ENCODE measurements around the gene SLC25A51. TPM values are rescaled to one million over a fixed set of nuclear protein-coding genes. Genes with fewer than 3 reads are reported as not detected.
"Not testable (repeated sequence)": the region's sequence is repeated elsewhere in the genome, so short reads cannot be mapped to it uniquely, and the experiment has no call there.

SLC25A51 gene
- total RNA-seq, 1 donor from 2014 or later: 24.2 TPM

DNA sequence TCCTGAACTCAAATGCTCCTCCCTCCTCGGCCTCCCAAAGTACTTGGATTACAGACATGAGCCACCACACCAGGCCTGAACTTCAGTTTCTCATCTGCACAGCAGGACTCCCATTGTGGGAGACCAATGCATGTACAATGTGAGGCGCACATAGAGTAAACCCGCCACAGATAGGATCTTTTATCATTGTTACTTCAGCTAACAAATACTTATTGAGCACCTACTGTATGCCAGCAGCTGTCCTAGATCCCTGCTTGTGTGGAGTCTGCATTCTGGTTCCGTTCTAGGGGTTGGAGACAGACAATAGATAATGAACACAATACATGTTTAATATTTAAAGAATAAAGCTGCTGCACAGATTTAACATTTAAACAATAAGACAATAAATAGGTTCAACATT, 6.3 kb upstream of the SLC25A51 start:
- ATAC-seq: no peak
- intact Hi-C loops (cut with DNase I): loop anchor here (10.0 kb wide), 2 partner anchors 155 to 525 kb away; partner anchors contain the start of gene SHB
- DNase-seq (ENCODE audit: low spot score): no peak

DNA sequence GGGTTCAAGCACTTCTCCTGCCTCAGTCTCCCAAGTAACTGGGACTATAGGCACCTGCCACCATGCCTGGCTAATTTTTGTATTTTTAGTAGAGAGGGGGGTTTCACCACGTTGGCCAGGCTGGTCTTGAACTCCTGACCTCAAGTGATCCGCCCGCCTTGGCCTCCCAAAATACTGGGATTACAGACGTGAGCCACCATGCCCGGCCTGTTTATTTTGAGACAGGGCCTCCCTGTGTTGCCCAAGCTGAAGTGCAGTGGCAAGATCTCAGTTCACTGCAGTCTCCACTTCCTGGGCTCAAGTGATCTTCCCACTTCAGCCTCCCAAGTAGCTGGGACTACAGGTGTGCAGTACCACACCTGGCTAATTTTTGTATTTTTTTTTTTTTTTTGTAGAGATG, 5.9 kb upstream of the SLC25A51 start:
- intact Hi-C loops (cut with DNase I): loop anchor here (10.0 kb wide), 2 partner anchors 155 to 525 kb away; partner anchors contain the start of gene SHB
- ATAC-seq; DNase-seq (ENCODE audit: low spot score): not testable (repeated sequence)

DNA sequence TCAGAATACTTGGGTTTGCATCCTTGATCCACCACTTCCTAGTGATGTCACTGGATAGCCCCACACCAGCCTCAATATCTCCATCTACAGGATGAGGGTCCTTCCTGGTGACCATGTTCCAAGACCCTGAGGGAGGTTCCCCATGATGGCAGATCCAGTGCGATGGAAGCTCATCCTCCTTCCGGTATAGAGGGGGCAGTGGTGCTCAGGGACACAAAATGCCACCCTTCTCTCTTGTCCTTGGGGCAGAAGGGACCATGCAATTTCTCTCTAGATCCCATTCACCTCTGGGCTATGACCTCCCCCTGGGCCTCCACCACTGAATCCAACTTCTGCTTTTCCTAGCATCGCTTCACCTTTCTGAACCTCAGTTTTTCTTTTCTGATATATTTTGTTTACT, 5.4 kb upstream of the SLC25A51 start:
- no peak for ATAC-seq
- intact Hi-C loops (cut with DNase I): no loop called here
- no peak for DNase-seq (ENCODE audit: low spot score)

DNA sequence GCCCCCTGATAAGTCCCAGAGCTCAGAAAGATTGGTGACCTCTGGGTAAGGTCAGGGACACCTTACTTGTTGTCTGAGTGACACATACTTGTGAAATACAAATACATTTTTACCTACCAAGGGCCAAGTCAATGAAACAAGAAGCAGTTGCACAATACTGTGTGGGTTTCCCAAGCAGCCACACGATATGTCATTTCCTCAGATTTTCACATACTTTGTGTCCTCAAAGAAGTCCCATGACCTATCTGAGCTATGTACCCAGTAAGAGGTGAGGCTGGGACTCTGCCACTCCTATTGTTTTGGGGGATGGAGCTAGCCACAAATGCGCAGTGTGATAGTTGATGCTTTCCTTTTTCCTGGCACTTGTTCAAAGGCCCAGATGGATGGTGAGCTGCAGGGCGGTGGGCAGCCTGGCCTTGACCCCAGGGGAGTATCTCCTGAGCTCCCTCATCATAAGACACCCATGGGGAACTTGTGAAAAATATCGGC, 4.8 kb upstream of the SLC25A51 start:
- ATAC-seq: no peak

DNA sequence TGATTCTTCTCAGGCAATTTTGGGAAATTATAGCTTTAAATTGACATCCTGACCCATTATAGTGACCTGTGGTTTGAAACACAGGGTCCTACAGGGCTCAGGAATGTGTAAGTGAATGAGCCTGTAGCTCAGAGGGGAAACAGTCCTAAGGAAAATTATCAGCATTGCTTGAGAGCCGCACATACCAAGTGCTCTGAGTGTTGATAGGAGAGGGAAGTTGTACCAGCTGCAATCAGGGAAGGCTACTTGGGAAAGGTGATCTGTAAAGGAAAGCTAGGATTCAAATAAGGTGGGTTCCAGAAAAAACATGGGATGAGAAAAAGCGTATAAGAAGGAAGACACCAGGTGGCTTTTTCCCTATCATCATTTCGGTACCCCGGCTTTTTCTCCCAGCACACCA, 4.4 kb upstream of the SLC25A51 start:
- intact Hi-C loops (cut with DNase I): no loop called here
- no peak for DNase-seq (ENCODE audit: low spot score)

More for the DNA sequence above, 4.8 kb upstream of the SLC25A51 start:
- intact Hi-C loops (cut with DNase I): no loop called here
- no peak for DNase-seq (ENCODE audit: low spot score)

DNA sequence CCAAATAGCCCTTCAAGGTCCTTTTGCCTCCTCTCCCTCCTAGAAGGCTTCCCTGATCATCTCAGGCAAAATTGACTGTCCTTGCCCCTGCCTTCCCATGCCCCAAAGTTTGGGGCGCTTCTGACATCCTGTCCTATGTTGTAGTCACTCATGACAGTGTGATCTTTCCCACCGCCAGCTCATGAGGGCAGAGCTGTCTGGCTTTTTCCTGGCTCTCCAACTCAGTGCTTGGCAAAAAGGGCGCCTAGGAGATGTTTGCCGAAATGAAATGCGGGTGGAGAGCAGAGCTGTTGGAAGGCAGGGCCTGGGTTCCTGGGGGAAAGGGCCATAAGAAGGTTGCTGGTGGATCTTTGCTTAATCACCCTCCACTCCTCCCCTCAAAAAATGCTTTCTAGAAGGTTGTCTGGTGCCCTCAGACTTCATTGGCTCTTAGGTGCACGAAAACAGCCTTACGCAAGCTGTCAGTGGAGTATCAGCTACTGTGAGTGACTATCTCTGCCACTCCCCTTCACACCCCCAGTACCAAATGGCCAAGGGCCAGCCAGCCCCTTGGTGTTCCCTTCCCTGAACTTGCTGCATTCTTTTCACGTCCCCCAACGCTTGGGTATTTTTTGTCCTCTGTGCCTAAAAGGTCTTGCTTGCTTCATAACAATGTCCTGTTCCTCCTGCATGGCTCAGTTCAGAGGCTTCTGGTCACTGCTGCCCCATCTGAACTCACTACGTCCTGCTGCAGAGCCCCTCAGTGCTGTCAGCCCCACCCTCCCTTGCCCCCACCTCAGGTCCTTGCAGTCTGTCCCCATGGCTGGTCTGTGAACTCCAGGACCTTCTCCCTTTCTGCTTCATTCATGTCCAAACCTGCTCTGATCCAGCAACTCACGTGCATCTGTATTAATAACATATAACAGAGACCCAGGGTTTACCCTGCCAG, 2.6 kb upstream of the SLC25A51 start:
- DNase-seq (ENCODE audit: low spot score) (no peak), ATAC-seq (no peak)
- intact Hi-C loops (cut with DNase I): no loop called here

More for the DNA sequence above, 4.4 kb upstream of the SLC25A51 start:
- ATAC-seq: no peak

DNA sequence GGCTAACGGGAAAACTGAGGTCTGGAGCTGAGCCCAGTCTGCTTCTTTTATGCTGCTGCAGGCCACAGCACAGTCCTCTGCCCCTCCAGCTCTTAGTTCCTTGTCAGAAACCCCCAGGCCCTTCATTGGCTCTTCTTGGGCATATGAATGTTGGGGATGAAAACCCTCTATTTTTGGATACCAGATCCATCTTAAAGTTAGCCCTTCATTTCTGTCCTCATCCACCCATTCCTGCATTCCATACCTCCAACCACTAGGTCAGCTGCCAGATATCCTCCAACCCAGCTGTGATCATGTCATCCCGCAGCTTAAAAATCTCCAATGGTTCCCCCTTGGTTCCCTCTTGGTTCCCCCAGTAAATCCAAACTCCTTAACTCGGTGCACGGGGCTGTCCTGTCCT, 1.8 kb upstream of the SLC25A51 start:
- ATAC-seq (no peak), DNase-seq (ENCODE audit: low spot score) (no peak)
- intact Hi-C loops (cut with DNase I): no loop called here

DNA sequence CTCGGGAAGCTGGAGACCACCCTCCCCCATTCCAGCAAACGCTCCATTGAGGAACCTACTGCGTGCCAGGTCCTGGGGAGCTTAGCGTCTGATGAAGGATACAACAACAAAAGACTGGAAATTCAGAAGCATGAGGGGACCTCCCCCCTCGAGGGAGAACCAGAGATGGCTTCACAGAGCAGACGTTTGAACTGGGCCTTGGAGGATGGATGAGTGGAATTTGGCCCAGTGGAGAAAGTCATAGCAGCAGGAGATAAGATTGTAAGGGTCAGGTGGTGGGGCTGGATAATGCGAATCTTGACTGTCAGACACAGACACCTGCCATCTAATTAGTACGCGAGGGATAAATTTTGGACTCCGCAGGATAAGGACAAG, 1.2 kb upstream of the SLC25A51 start:
- intact Hi-C loops (cut with DNase I): no loop called here
- peak; percentile 10 for ATAC-seq
- DNase-seq (ENCODE audit: low spot score): no peak

DNA sequence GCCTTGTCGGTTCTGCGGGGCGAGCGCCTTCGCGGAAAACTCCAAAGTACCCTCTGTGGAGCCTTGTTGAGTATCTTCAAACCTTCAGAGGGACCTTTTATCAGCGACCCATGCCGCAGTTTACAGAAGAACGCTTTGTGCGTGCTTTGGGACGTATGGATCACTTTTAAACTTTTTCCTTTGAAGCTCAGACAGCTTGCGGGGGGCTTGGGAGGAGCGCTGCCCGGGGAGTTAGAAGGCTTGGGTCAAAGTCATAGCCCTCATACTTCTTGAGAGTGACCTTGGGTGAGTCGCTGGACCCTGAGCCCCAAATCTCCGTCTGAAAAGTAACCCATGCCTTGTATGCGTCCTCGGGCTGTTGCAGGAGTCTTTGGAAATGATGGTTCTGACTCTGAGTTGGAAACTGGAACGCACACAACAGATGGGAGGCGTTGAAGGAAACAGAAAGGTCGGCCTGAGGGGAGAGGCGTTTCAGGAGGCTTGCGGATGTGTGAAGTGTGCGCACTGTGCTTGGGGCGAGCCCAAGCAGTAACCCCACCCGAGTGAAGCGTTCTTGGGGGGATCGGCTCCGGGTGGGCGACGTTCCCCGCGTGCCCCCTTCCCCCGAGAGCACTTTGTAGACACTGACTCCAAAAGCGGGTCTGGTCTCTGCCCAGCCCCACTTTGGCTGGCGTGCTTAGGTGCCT, 661 bp upstream of the SLC25A51 start:
- no peak for DNase-seq (ENCODE audit: low spot score)
- ATAC-seq: peak; percentile 56
- intact Hi-C loops (cut with DNase I): no loop called here

DNA sequence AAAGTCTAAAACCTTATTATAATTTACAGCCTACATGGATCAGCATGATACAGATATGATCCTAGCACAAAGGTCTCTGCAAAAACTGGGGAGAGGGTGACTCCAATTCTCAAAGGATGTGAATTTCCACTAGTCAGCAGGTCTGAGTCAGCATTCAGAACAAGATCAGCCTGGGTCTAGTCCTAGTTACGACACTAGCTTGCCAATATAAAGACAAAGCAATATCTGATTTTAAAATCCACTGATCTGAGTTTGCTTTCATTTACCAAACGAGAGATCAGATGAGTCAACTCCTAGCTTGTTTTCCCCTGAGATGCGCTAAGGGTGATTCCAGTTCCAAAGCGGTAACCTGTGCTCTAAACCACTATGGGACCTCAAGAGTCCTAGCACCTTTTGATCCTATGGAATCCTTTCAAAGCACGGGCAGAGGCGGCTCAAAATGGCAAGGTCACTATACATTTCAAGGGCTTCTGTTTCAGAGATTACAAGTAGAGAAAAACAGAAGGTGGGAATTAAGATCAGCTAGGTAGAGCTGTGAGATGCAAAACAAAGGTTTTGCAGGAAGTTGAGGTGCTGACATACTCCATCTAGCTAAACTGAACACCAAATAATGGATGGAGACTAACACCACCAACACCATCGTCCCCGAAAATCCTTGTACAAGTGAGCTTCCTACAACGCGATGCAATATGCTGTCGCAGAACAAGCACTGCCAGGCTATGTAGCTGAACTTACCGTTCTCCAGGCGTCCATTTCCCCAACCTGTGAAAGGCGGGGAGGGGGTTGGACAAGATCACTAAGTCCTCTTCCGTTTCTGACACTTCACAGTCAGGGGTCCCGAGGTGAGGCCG, 906 bp downstream of the SLC25A51 start:
- DNase-seq (ENCODE audit: low spot score) (no peak), ATAC-seq (no peak)

DNA sequence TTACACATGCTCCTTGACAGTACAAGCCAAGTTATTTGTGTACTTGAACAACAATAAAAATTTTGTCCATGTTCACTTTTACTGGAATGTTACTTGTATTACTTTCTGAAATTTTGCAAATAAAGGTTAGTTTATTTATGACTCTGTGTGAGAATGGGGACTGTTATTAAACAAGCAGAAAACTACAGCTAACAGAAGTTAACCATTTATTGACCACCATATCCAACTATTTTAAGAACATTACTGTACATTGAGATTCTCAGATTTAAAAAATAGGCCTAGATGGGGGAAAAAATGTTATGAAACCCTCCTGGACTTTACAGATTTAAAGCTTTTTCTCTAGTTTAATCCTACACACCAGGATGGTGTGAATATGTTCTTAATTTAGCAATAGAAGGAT, 1.8 kb downstream of the SLC25A51 start:
- intact Hi-C loops (cut with DNase I): no loop called here
- no peak for ATAC-seq
- DNase-seq (ENCODE audit: low spot score): no peak

More for the DNA sequence above, 906 bp downstream of the SLC25A51 start:
- intact Hi-C loops (cut with DNase I): no loop called here

DNA sequence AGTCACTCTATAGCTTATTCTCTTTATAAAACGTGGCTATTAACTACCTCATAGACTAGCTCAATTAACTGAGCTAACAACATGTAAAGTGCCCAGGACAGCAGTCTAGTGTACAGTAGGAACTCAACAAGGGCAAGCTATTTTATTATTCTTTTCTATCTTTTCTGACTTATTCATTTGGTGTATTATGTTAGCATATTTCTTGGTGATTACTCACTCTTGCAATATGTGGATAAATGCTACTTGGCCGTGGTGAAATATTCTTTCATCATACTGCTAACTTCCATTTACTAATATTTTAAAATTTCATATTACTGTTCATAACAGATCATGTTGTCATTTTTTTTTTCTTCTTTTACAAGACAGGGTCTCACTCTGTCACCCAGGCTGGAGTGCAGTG, 4.9 kb downstream of the SLC25A51 start:
- DNase-seq (ENCODE audit: low spot score): no peak
- ATAC-seq: no peak
- intact Hi-C loops (cut with DNase I): no loop called here

DNA sequence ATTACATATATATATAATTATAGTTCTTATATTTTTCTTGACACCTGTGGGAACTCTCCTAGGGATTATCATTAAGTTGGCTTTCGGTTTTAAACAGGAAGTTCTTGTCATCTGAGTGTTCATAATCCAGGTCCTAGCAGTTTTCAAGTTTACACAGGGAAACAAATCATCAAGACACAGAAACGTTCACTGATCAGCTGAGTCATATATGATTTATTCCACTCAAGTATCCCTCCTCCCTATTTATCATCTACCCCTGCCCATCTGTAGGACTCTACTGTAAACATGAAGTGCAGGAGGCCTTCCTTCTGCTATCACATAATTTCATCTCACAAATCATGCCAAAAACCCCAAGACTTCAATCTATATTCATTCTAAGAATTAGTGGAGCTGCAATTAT, 6.3 kb downstream of the SLC25A51 start:
- ATAC-seq (no peak), DNase-seq (ENCODE audit: low spot score) (no peak)
- intact Hi-C loops (cut with DNase I): no loop called here

DNA sequence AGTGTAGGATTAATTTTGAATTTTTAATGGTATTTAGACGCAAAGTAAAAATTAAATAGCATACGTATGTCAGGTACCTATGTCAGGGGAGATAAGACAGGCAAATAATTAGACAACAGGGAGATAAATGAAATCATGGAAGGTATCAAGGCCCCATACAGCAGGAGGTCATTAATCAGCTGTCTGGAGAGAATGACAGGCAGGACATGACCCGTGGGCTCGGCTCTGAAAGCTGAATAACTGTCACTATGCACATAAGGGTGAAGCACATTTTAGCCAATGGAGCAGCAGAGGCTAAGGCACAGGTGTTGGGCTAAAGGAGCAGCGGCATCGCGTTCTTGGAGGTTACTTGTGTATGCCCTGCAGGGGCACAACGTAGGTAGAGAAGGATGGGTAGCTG, 11.9 kb downstream of the SLC25A51 start:
- ATAC-seq (no peak), DNase-seq (ENCODE audit: low spot score) (no peak)
- intact Hi-C loops (cut with DNase I): no loop called here

DNA sequence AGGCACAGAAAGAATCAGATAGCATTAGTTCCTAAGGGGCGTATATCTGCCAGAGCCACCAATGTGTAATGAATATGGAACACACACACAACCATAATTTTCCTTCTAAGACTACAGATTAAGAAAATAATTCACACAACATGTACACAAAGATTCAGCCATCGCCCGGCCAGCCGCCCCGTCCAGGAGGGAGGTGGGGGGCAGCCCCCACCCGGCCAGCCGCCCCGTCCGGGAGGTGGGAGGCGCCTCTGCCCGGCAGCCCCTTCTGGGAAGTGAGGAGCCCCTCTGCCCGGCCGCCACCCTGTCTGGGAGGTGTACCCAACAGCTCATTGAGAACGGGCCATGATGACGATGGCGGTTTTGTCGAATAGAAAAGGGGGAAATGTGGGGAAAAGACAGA, 12.9 kb downstream of the SLC25A51 start:
- intact Hi-C loops (cut with DNase I); ATAC-seq; DNase-seq (ENCODE audit: low spot score): not testable (repeated sequence)

DNA sequence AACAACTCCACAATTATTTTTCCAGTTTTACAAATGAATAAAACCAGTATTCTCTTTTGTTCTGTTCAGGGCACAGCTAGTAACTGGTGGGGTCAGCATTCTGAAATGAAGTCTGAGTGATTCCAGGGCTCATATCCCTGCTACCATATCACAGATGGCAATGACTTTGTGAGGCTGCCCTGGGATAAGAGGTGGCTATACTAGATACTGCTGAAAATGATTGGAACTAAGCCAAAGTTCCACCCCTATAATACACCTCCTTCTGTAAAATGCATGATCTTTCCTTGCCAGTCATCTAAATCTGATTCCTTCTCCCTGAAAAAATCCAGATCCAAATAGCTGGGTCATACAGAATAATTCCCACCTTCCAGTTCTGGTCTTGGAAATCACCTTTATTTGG, 14.4 kb downstream of the SLC25A51 start:
- intact Hi-C loops (cut with DNase I): no loop called here
- DNase-seq (ENCODE audit: low spot score) (no peak), ATAC-seq (no peak)

DNA sequence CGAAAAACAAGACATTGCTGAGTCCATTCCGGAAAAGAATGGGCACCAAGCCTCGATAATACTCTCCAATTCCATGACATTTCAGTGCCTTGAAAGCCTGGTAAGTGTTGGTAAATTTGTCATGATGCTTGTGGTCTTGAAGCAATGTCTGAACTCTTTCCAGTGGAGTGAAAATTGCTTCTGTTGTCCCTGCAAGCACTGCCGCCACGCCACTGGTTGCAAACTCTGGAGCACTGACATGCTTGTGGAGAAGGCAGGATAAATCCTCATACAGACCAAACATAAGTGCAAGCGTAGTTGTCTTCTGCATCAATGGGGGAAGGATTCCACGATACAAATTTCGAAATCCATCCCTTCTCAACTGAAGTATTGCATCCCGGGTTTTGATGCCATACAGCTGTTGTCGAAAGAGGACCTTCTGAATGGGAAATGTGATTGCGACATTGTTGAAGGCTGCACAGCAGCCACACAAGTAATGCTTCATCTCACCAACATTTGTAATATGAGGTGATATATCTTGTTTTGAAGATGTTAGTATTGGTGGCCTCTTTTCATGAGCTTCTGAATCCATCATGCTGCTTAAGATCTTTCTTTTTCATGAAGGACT, 15.8 kb downstream of the SLC25A51 start:
- DNase-seq (ENCODE audit: low spot score); ATAC-seq; intact Hi-C loops (cut with DNase I): not testable (repeated sequence)

DNA sequence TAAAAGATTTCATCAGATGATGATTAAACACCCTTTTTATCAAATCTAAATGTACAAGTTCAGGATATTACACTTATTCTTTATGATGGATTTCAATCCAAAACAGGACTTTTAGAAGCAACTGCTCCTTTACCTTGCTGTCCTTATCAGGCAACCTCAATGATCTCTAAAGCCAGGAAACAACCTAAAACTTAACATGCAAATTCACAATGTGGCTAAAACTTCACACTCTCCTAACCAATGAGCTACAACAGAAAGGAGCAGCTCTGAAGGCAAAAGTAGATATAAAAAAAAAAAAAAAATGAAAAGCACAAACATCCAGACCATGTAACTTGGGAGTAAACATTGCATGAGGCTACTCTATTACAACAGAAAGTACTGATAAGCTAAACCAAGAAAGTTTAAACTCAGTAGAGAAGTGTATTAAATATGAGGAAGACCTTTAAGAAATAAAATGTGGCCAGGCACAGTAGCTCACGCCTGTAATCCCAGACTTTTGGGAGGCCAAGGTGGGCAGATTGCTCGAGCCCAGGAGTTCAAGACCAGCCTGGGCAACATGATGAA, 22.9 kb downstream of the SLC25A51 start:
- ATAC-seq (no peak), DNase-seq (ENCODE audit: low spot score) (no peak)
- intact Hi-C loops (cut with DNase I): no loop called here
